ENCODE data around the gene PRPF39. TPM values are rescaled to one million over a fixed set of nuclear protein-coding genes. Genes with fewer than 3 reads are reported as not detected.

PRPF39 gene
- total RNA-seq, 4 donors from 2014 or later: 37.4 to 99.4 (median 40.6) TPM

- H3K4me3 ChIP-seq: no peak overlapping the region
- H3K36me3 ChIP-seq: peaks cover 46% of the 10 kb centered on the region
- no peaks in the 10 kb centered on the region for H3K4me1 ChIP-seq
- H3K27ac ChIP-seq: no peak overlapping the region
- H3K9me3 ChIP-seq: peaks cover 3% of the 10 kb centered on the region
- 96% methylated on average over 2 of the region's 2 CpGs for WGBS
- TF ChIP-seq EP300 (IDR thresholded peaks at IDR 0.05) (no peak), POLR2AphosphoS5 (IDR thresholded peaks at IDR 0.05) (no peak), POLR2A (IDR thresholded peaks at IDR 0.05) (no peak), CTCF (IDR thresholded peaks at IDR 0.05) (no peak)
- no peak for DNase-seq (ENCODE audit: low spot score in 2 of 2)
- no peaks in the 10 kb centered on the region for H3K27me3 ChIP-seq
These were observed 26.6 kb upstream of the PRPF39 start for GRCh38 chr14:45057349-45057748.

GRCh38 chr14:45057881-45058364, 26.0 kb upstream of the PRPF39 start:
- Histone ChIP-seq H3K36me3 (peaks cover 40% of the 10 kb centered on the region), H3K4me3 (no peak overlapping the region), H3K27ac (no peak overlapping the region), H3K9me3 (peaks cover 3% of the 10 kb centered on the region), H3K4me1 (no peaks in the 10 kb centered on the region), H3K27me3 (no peaks in the 10 kb centered on the region)
- DNase-seq (ENCODE audit: low spot score in 2 of 2): no peak
- TF ChIP-seq POLR2A (IDR thresholded peaks at IDR 0.05) (no peak), CTCF (IDR thresholded peaks at IDR 0.05) (no peak), POLR2AphosphoS5 (IDR thresholded peaks at IDR 0.05) (no peak), EP300 (IDR thresholded peaks at IDR 0.05) (no peak)

- TF ChIP-seq EP300 (IDR thresholded peaks at IDR 0.05) (no peak), CTCF (IDR thresholded peaks at IDR 0.05) (no peak), POLR2A (IDR thresholded peaks at IDR 0.05) (no peak), POLR2AphosphoS5 (IDR thresholded peaks at IDR 0.05) (no peak)
- H3K4me3 ChIP-seq: no peak overlapping the region
- no peaks in the 10 kb centered on the region for H3K27me3 ChIP-seq
- no peak overlapping the region for H3K27ac ChIP-seq
- no peak for DNase-seq (ENCODE audit: low spot score in 2 of 2)
- no peaks in the 10 kb centered on the region for H3K4me1 ChIP-seq
- H3K36me3 ChIP-seq: peaks cover 14% of the 10 kb centered on the region
- H3K9me3 ChIP-seq: peaks cover 3% of the 10 kb centered on the region
These were observed 23.4 kb upstream of the PRPF39 start for GRCh38 chr14:45060551-45060950.

GRCh38 chr14:45065540-45065939, 18.4 kb upstream of the PRPF39 start:
- no peak overlapping the region for H3K4me3 ChIP-seq
- H3K27me3 ChIP-seq: no peaks in the 10 kb centered on the region
- H3K9me3 ChIP-seq: peaks cover 3% of the 10 kb centered on the region
- DNase-seq (ENCODE audit: low spot score in 2 of 2): no peak
- no peak for TF ChIP-seq EP300 (IDR thresholded peaks at IDR 0.05)
- TF ChIP-seq POLR2AphosphoS5 (IDR thresholded peaks at IDR 0.05): no peak
- no peak for TF ChIP-seq CTCF (IDR thresholded peaks at IDR 0.05)
- no peak for TF ChIP-seq POLR2A (IDR thresholded peaks at IDR 0.05)
- no peaks in the 10 kb centered on the region for H3K4me1 ChIP-seq
- peaks cover 19% of the 10 kb centered on the region for H3K36me3 ChIP-seq
- H3K27ac ChIP-seq: no peak overlapping the region
- WGBS: 68% methylated on average over 3 of the region's 3 CpGs

GRCh38 chr14:45065956-45066355, 18.0 kb upstream of the PRPF39 start:
- no peak overlapping the region for H3K27ac ChIP-seq
- DNase-seq (ENCODE audit: low spot score in 2 of 2): no peak
- H3K4me3 ChIP-seq: no peak overlapping the region
- H3K9me3 ChIP-seq: peaks cover 3% of the 10 kb centered on the region
- TF ChIP-seq EP300 (IDR thresholded peaks at IDR 0.05): no peak
- TF ChIP-seq CTCF (IDR thresholded peaks at IDR 0.05): no peak
- TF ChIP-seq POLR2A (IDR thresholded peaks at IDR 0.05): no peak
- TF ChIP-seq POLR2AphosphoS5 (IDR thresholded peaks at IDR 0.05): no peak
- H3K27me3 ChIP-seq: no peaks in the 10 kb centered on the region
- no peaks in the 10 kb centered on the region for H3K4me1 ChIP-seq
- WGBS: 83% methylated on average over 2 of the region's 2 CpGs
- H3K36me3 ChIP-seq: peaks cover 21% of the 10 kb centered on the region

Measured in suprapubic skin (tissue), 4 donors.